GM21619 (cell line): ENCODE data around the gene OLFM2.
"Not testable (repeated sequence)": the region's sequence is repeated elsewhere in the genome, so short reads cannot be mapped to it uniquely, and the experiment has no call there.

Experiments used
- ATAC-seq: cut with Tn5 transposase; IDR thresholded peaks from one replicate; pipeline ENCODE4 v1.9.1; 2021; ENCODE audit not compliant: unreplicated experiment

OLFM2 gene

GRCh38 chr19:9936326-9937000 lies at the start of gene OLFM2:
TSS of gene OLFM2 (minus strand) at chr19:9936515. CDS start at chr19:9936366, 149 bp downstream.
- no peak for ATAC-seq

- ATAC-seq: no peak
Observed at GRCh38 chr19:9981406-9982260, 45.3 kb upstream of the OLFM2 start.

GRCh38 chr19:9972103-9972502 lies 35.8 kb upstream of the OLFM2 start:
- no peak for ATAC-seq

- ATAC-seq: no peak
Observed at GRCh38 chr19:9971166-9971897, 35.0 kb upstream of the OLFM2 start.

GRCh38 chr19:9970481-9970880 lies 34.2 kb upstream of the OLFM2 start:
- ATAC-seq: no peak

- no peak for ATAC-seq
Observed at GRCh38 chr19:9969688-9969975, 33.3 kb upstream of the OLFM2 start.

- no peak for ATAC-seq
Observed at GRCh38 chr19:9968820-9969687, 32.7 kb upstream of the OLFM2 start.

- no peak for ATAC-seq
Observed at GRCh38 chr19:9967326-9967725, 31.0 kb upstream of the OLFM2 start.

GRCh38 chr19:9966448-9966847 lies 30.1 kb upstream of the OLFM2 start:
- ATAC-seq: no peak

GRCh38 chr19:9966024-9966423 lies 29.7 kb upstream of the OLFM2 start:
- no peak for ATAC-seq

GRCh38 chr19:9962623-9963290 lies 26.4 kb upstream of the OLFM2 start:
- ATAC-seq: no peak

- no peak for ATAC-seq
Observed at GRCh38 chr19:9961103-9961502, 24.8 kb upstream of the OLFM2 start.

GRCh38 chr19:9958379-9958821 lies 22.1 kb upstream of the OLFM2 start:
- no peak for ATAC-seq

GRCh38 chr19:9956956-9957355 lies 20.6 kb upstream of the OLFM2 start:
- no peak for ATAC-seq

- ATAC-seq: no peak
Observed at GRCh38 chr19:9953802-9954542, 17.7 kb upstream of the OLFM2 start.

GRCh38 chr19:9952276-9952675 lies 16.0 kb upstream of the OLFM2 start:
- ATAC-seq: no peak

- ATAC-seq: no peak
Observed at GRCh38 chr19:9947441-9947840, 11.1 kb upstream of the OLFM2 start.

- ATAC-seq: not testable (repeated sequence)
Observed at GRCh38 chr19:9946528-9947125, 10.3 kb upstream of the OLFM2 start.

- ATAC-seq: no peak
Observed at GRCh38 chr19:9945319-9945966, 9.1 kb upstream of the OLFM2 start.
